ENCODE data around the gene ACSBG1.

- no peak for TF ChIP-seq CTCF (IDR thresholded peaks at IDR 0.05)
- no peak for TF ChIP-seq POLR2A (IDR thresholded peaks at IDR 0.05)
Observed at GRCh38 chr15:78208887-78209645, 25.3 kb downstream of the ACSBG1 start.

Data from ovary (tissue), 3 donors.